HCT116 (cell line): ENCODE data around the gene LGMN. TPM values are rescaled to one million over a fixed set of nuclear protein-coding genes. Genes with fewer than 3 reads are reported as not detected.

ENCODE experiments used
- ATAC-seq: fragments of 200-7000 bp; cut with Tn5 transposase; 2 replicates; pipeline ENCODE4 v1.9.1; 2020; ENCODE audit warnings: mild to moderate bottlenecking, moderate library complexity
- BruUV-seq: library from RNA; stranded (reverse); fragments of 400-500 nt; replicated peaks from 2 replicates; lab custom pipeline; 2021; lab: Mats Ljungman, UMichigan
- CTCF ChIA-PET: fragments of 300-600 bp; sonication (Branson Sonifier 250); formaldehyde crosslinking; loops from one replicate; lab custom pipeline; 2021; ENCODE audit warnings: antibody characterized with exemption; lab: Charles Lee
- POLR2A ChIA-PET: fragments of 300-600, 350-600 bp; sonication (Branson Sonifier 250); formaldehyde crosslinking; loops from one replicate; lab custom pipeline; 2021; ENCODE audit warnings: antibody characterized with exemption; lab: Charles Lee
- RAD21 ChIA-PET, 2 experiments: fragments of 300-600 bp; sonication (Branson Sonifier 250); formaldehyde crosslinking; loops; one replicate each; lab custom pipeline; 2023; ENCODE audit warnings: low total read pairs in 2 of 2; ENCODE audit not compliant: uncharacterized antibody in 2 of 2, unreplicated experiment in 2 of 2, low non-redundant PET in 1 of 2; lab: Charles Lee
- DNase-seq: peaks from one replicate; pipeline ENCODE4 v3.0.0-alpha.2; 2010; ENCODE audit warnings: low read depth, low spot score
- H2AFZ ChIP-seq: fragments of 200-600 bp; shearing (Covaris generic), sonication (generic); 2 replicates; pipeline ENCODE4 v1.6.1; 2017; ENCODE audit warnings: low read depth, mixed run types, mixed read lengths, antibody characterized with exemption, low read length; ENCODE audit not compliant: poor library complexity, severe bottlenecking
- H3K27ac ChIP-seq: 2 replicates; pipeline ENCODE4 v1.5.1; 2012; ENCODE audit warnings: low read depth, low read length
- H3K27me3 ChIP-seq: fragments of 200-600 bp; sonication (generic); 2 replicates; pipeline ENCODE4 v1.6.1; 2016; ENCODE audit warnings: mixed run types, low read length, mixed read lengths; ENCODE audit not compliant: insufficient read depth
- H3K36me3 ChIP-seq, 2 experiments: fragments of 200-500 bp in 1 of 2; fragments of 200-600 bp in 1 of 2; sonication (Bioruptor generic) in 1 of 2; sonication (generic) in 1 of 2; 2 replicates each; pipeline versions ENCODE4 v1.5.1 to v1.6.1; 2014 to 2016; ENCODE audit warnings: low read length in 2 of 2, inconsistent platforms in 1 of 2, mixed read lengths in 1 of 2, mixed run types in 1 of 2; ENCODE audit not compliant: insufficient read depth in 2 of 2, control insufficient read depth in 1 of 2
- H3K4me1 ChIP-seq, 2 experiments: fragments of 200-600 bp in 1 of 2; sonication (generic) in 1 of 2; 2 replicates each; pipeline versions ENCODE4 v1.5.1 to v1.6.1; 2012 to 2017; ENCODE audit warnings: low read length in 2 of 2, inconsistent platforms in 1 of 2, mild to moderate bottlenecking in 1 of 2, mixed read lengths in 1 of 2, mixed run types in 1 of 2, moderate library complexity in 1 of 2; ENCODE audit not compliant: insufficient read depth in 2 of 2, control insufficient read depth in 1 of 2
- H3K4me2 ChIP-seq: fragments of 200-600 bp; sonication (generic); 2 replicates; pipeline ENCODE4 v1.6.1; 2017; ENCODE audit warnings: mixed run types, low read length, mixed read lengths
- H3K4me3 ChIP-seq, 2 experiments: fragments of 200-600 bp in 1 of 2; sonication (generic) in 1 of 2; replicated peaks in 1 of 2; 2 replicates each; pipeline ENCODE4 v1.5.1; 2011 to 2016; ENCODE audit warnings: low read length in 2 of 2, control low read depth in 1 of 2, low read depth in 1 of 2, mild to moderate bottlenecking in 1 of 2, mixed read lengths in 1 of 2, mixed run types in 1 of 2
- H3K79me2 ChIP-seq: fragments of 200-600 bp; sonication (generic); 2 replicates; pipeline ENCODE4 v1.6.1; 2017; ENCODE audit warnings: mild to moderate bottlenecking, mixed run types, low read length, moderate library complexity, mixed read lengths; ENCODE audit not compliant: insufficient read depth
- H3K9ac ChIP-seq: fragments of 200-600 bp; sonication (generic); 2 replicates; pipeline ENCODE4 v1.6.1; 2016; ENCODE audit warnings: low read length, mixed read lengths
- H3K9me2 ChIP-seq: fragments of 200-600 bp; sonication (generic), shearing (Covaris generic); 2 replicates; pipeline ENCODE4 v1.6.1; 2017; ENCODE audit warnings: mixed run types, mild to moderate bottlenecking, moderate library complexity; ENCODE audit not compliant: insufficient read depth
- H3K9me3 ChIP-seq, 2 experiments: fragments of 200-500 bp in 1 of 2; fragments of 200-600 bp in 1 of 2; sonication (Bioruptor generic) in 1 of 2; sonication (generic) in 1 of 2; 2 replicates each; pipeline ENCODE4 v1.6.1; 2014 to 2017; ENCODE audit warnings: low read length in 2 of 2, mixed read lengths in 2 of 2, inconsistent platforms in 1 of 2, low read depth in 1 of 2, mild to moderate bottlenecking in 1 of 2, mixed run types in 1 of 2, moderate library complexity in 1 of 2; ENCODE audit not compliant: control insufficient read depth in 1 of 2, insufficient read depth in 1 of 2
- H4K20me1 ChIP-seq: fragments of 200-600 bp; sonication (generic), shearing (Covaris generic); 2 replicates; pipeline ENCODE4 v1.6.1; 2017; ENCODE audit warnings: mixed run types, mild to moderate bottlenecking, moderate library complexity; ENCODE audit not compliant: insufficient read depth
- EZH2 ChIP-seq: fragments of 200-600 bp; sonication (generic); IDR thresholded peaks from 2 replicates; pipeline ENCODE4 v1.6.1; 2017; ENCODE audit warnings: antibody characterized with exemption, mixed run types
- SIN3A ChIP-seq: IDR thresholded peaks from 2 replicates; pipeline ENCODE4 v1.6.1; 2012; ENCODE audit warnings: low read depth
- intact Hi-C: fragments of 100-400 bp; cut with micrococcal nuclease; formaldehyde crosslinking; loops from 2 replicates; pipeline ENCODE4 v1.10.0; 2022
- total RNA-seq: library from RNA; stranded (reverse); gene quantifications from one replicate; pipeline ENCODE4 v1.2.1, GENCODE V29; 2021; ENCODE audit not compliant: unreplicated experiment
- TF ChIP-seq, protein P1 (sequence below), 3 experiments: fragments of 200-600 bp in 1 of 3; sonication (generic) in 1 of 3; IDR thresholded peaks in 2 of 3; conservative IDR thresholded peaks in 1 of 3; 2 replicates each; pipeline ENCODE4 v1.5.1; 2012 to 2017; ENCODE audit warnings: low read depth in 2 of 3, low read length in 2 of 3, antibody characterized with exemption in 1 of 3, borderline replicate concordance in 1 of 3, control low read depth in 1 of 3, mild to moderate bottlenecking in 1 of 3, mixed read lengths in 1 of 3, mixed run types in 1 of 3, moderate library complexity in 1 of 3; ENCODE audit not compliant: insufficient read depth in 1 of 3
- TF ChIP-seq, protein P2 (sequence below): IDR thresholded peaks from 2 replicates; pipeline ENCODE4 v1.6.1; 2012

LGMN gene
- total RNA-seq, 1 experiment from 2014 or later = 44.9 TPM

DNA sequence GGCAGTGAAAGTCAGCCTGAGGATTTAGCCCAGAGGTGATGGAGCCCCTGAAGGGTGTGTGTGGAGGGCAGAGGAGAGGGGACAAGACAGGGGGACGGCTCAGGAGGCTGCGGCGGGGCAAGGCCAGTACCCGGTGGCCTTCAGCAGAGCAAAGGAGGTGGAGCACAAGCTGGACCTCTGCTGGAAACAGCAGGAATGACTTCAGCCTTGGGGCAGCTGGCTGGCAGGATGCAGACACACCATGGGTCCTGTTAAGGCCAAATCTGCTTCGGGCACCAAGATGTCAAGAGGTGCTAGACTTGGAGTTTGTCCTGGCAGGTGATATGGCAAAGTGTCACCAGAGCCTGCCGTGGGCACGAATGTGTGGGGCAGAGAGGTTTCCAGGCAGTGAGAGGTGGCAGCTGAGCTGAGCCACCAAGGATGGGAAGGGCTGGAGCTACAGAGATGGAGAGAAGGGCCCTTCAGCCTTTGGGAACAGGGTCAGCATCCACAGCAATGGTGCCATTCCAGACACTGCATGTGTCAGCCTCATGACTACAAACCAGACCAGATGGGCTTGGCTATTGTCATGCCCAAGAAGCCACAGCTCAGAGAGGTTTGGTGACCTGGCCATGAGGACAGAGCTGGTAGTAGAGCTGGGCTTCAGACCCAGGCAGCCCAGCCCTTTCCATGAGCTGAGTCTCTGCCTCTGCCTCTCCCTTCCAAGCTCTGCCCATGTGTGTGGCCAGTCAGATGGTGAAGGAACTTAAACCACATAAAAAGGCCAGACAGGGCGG lies 91.9 kb downstream of the LGMN start:
- H3K9me3 ChIP-seq = no peaks in the 10 kb centered on the region
- DNase-seq = no peak
- no peaks in the 10 kb centered on the region for H3K79me2 ChIP-seq
- TF ChIP-seq EZH2 (no peak), SIN3A (no peak)
- TF ChIP-seq, protein P1, sequence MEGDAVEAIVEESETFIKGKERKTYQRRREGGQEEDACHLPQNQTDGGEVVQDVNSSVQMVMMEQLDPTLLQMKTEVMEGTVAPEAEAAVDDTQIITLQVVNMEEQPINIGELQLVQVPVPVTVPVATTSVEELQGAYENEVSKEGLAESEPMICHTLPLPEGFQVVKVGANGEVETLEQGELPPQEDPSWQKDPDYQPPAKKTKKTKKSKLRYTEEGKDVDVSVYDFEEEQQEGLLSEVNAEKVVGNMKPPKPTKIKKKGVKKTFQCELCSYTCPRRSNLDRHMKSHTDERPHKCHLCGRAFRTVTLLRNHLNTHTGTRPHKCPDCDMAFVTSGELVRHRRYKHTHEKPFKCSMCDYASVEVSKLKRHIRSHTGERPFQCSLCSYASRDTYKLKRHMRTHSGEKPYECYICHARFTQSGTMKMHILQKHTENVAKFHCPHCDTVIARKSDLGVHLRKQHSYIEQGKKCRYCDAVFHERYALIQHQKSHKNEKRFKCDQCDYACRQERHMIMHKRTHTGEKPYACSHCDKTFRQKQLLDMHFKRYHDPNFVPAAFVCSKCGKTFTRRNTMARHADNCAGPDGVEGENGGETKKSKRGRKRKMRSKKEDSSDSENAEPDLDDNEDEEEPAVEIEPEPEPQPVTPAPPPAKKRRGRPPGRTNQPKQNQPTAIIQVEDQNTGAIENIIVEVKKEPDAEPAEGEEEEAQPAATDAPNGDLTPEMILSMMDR (IDR thresholded peaks at IDR 0.05 in 2 of 3, conservative IDR thresholded peaks at IDR 0.05 in 1 of 3; ENCODE audit: borderline replicate concordance in 1 of 3, insufficient read depth in 1 of 3, low read depth in 2 of 3, low read length in 2 of 3) = peak in 2 of 3 experiments; percentile 7 to 27; a peak in 2 of 6 replicates
- TF ChIP-seq, protein P2, sequence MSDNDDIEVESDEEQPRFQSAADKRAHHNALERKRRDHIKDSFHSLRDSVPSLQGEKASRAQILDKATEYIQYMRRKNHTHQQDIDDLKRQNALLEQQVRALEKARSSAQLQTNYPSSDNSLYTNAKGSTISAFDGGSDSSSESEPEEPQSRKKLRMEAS = no peak
- TF ChIP-seq, all 23 proteins: peak for 1
- peak; percentile 68 for ATAC-seq
- H3K9me2 ChIP-seq = no peaks in the 10 kb centered on the region
- no peak overlapping the region for H3K27ac ChIP-seq
- no TSS peak for BruUV-seq
- no peaks in the 10 kb centered on the region for H4K20me1 ChIP-seq
- H3K4me3 ChIP-seq = no peak overlapping the region
- H3K36me3 ChIP-seq = no peaks in the 10 kb centered on the region
- RAD21 ChIA-PET = no interaction called here
- CTCF ChIA-PET = no interaction called here
- no peaks in the 10 kb centered on the region for H3K4me1 ChIP-seq
- POLR2A ChIA-PET = no interaction called here
- no peak overlapping the region for H3K9ac ChIP-seq
- no peaks in the 10 kb centered on the region for H3K27me3 ChIP-seq
- H2AFZ ChIP-seq = no peak overlapping the region
- intact Hi-C loops = no loop called here
- no peak overlapping the region for H3K4me2 ChIP-seq
